Stomach (tissue), 9 donors: ENCODE results near the gene PIP4K2A. TPM values are rescaled to one million over a fixed set of nuclear protein-coding genes. Genes with fewer than 3 reads are reported as not detected.

Source experiments
- DNase-seq, 2 donors: peaks; one replicate each; pipeline versions ENCODE4 v3.0.0 to v3.0.0-alpha.2; 2013 to 2019
- H3K27ac ChIP-seq, 5 donors: fragments of 200-600 bp in 4 of 5; sonication (generic) in 4 of 5; one replicate each; pipeline ENCODE4 v1.5.1; 2013 to 2019; ENCODE audit warnings: mild to moderate bottlenecking in 1 of 5, moderate library complexity in 1 of 5
- H3K27me3 ChIP-seq, 3 donors: fragments of 200-600 bp; sonication (generic); one replicate each; pipeline ENCODE4 v1.5.1; 2017 to 2019; ENCODE audit warnings: mixed run types in 1 of 3
- H3K36me3 ChIP-seq, 4 donors: fragments of 200-600 bp; sonication (generic); 1 replicate in 3 of 4; 2 replicates in 1 of 4; pipeline ENCODE4 v1.5.1; 2016 to 2019
- H3K4me1 ChIP-seq, 4 donors: fragments of 200-600 bp; sonication (generic); one replicate each; pipeline ENCODE4 v1.5.1; 2016 to 2019
- H3K4me3 ChIP-seq, 4 donors: fragments of 200-600 bp; sonication (generic) in 3 of 4; one replicate each; pipeline ENCODE4 v1.5.1; 2016 to 2019; ENCODE audit warnings: mild to moderate bottlenecking in 1 of 4
- H3K9me3 ChIP-seq, 4 donors: fragments of 200-600 bp; sonication (generic); one replicate each; pipeline ENCODE4 v1.5.1; 2016 to 2019
- CTCF ChIP-seq, 7 experiments: fragments of 450-650 bp in 4 of 7; fragments of 200-600 bp in 3 of 7; sonication (generic) in 3 of 7; IDR thresholded peaks; one replicate each; pipeline ENCODE4 v1.5.1; 2016 to 2019; ENCODE audit warnings: antibody characterized with exemption in 7 of 7, control low read depth in 2 of 7, mild to moderate bottlenecking in 1 of 7
- EP300 ChIP-seq: sonication (generic); formaldehyde crosslinking; IDR thresholded peaks from one replicate; pipeline ENCODE4 v1.6.1; 2017; ENCODE audit warnings: antibody characterized with exemption
- POLR2A ChIP-seq, 4 donors: fragments of 450-650 bp; IDR thresholded peaks; one replicate each; pipeline ENCODE4 v1.6.1; 2016; ENCODE audit warnings: antibody characterized with exemption in 4 of 4, control low read depth in 2 of 4, mild to moderate bottlenecking in 1 of 4, moderate library complexity in 1 of 4
- POLR2AphosphoS5 ChIP-seq, 3 donors: sonication (generic); formaldehyde crosslinking; IDR thresholded peaks; one replicate each; pipeline ENCODE4 v1.6.1; 2016; ENCODE audit warnings: antibody characterized with exemption in 3 of 3
- WGBS, 5 donors: extraction: QIAGEN DNeasy Blood & Tissue Kit in 3 of 5; methylation state at CpG; one replicate each; pipeline versions ENCODE4 v1.1.5 to v1.1.7; 2013 to 2018; 5-methylcytosine and 5-hydroxymethylcytosine counted together
- intact Hi-C: fragments of 100-400 bp; cut with DNase I; formaldehyde crosslinking; loops from one replicate; pipeline ENCODE4 v1.15.1; 2023; ENCODE audit warnings: low total_unique reads
- polyA plus RNA-seq, 3 donors: library from polyadenylated mRNA; stranded (reverse); fragments of 200-250 nt; gene quantifications; one replicate each; pipeline ENCODE4 v1.2.3, GENCODE V29; 2013
- total RNA-seq, 5 donors: library from RNA; depleted of rRNA; stranded (reverse); fragments of >200 nt; gene quantifications; one replicate each; pipeline versions ENCODE4 v1.1.0 to v1.2.3, GENCODE V29; 2014 to 2016
- donor health status: healthy with polysubstance abuse.
- donor health status: Bipolar disorder and iron deficiency.
- donor health status: healthy.

The PIP4K2A gene
- total and polyA plus RNA-seq, 8 donors, result 6.7 to 61.3 (median 13.6) TPM

- peaks cover 25 to 90% (median 55%) of the 10 kb centered on the region in 4 donors for H3K4me1 ChIP-seq
- H3K9me3 ChIP-seq, result no peaks in the 10 kb centered on the region
- WGBS, 5 donors, result 74 to 90% (median 88%) methylated on average over 3 of the region's 3 CpGs
- H3K4me3 ChIP-seq, result no peak overlapping the region
- H3K27me3 ChIP-seq, result no peaks in the 10 kb centered on the region
- intact Hi-C loops, result no loop called here
- TF ChIP-seq EP300, result no peak
- TF ChIP-seq POLR2AphosphoS5 (IDR thresholded peaks at IDR 0.05), result no peak
- TF ChIP-seq POLR2A (IDR thresholded peaks at IDR 0.05), result no peak
- TF ChIP-seq CTCF (IDR thresholded peaks at IDR 0.05), result no peak
- H3K27ac ChIP-seq, result peak overlapping the region in 4 of 5 donors; percentile 30 to 56 (median 52)
- no peaks in the 10 kb centered on the region for H3K36me3 ChIP-seq
- no peak for DNase-seq
Measured at GRCh38 chr10:22620929-22621328, 93.4 kb downstream of the PIP4K2A start.

GRCh38 chr10:22620140-22620857 is 94.1 kb downstream of the PIP4K2A start:
- no peak for TF ChIP-seq POLR2A (IDR thresholded peaks at IDR 0.05)
- peak in 1 of 3 donors; percentile 18 for TF ChIP-seq POLR2AphosphoS5 (IDR thresholded peaks at IDR 0.05)
- TF ChIP-seq CTCF (IDR thresholded peaks at IDR 0.05), result no peak
- TF ChIP-seq EP300, result no peak
- H3K36me3 ChIP-seq, result no peaks in the 10 kb centered on the region
- H3K27me3 ChIP-seq, result no peaks in the 10 kb centered on the region
- DNase-seq, result peak; percentile 44 to 61
- intact Hi-C loops, result no loop called here
- H3K4me1 ChIP-seq, result peaks cover 32 to 90% (median 53%) of the 10 kb centered on the region in 4 donors
- 40 to 48% (median 41%) methylated on average over 8 of the region's 8 CpGs for WGBS, 5 donors
- H3K9me3 ChIP-seq, result no peaks in the 10 kb centered on the region
- H3K4me3 ChIP-seq, result no peak overlapping the region
- peak overlapping the region in 4 of 5 donors; percentile 30 to 56 (median 52) for H3K27ac ChIP-seq

- no peak for DNase-seq
- 54 to 82% (median 72%) methylated on average over 2 of the region's 2 CpGs for WGBS, 5 donors
- TF ChIP-seq POLR2AphosphoS5 (IDR thresholded peaks at IDR 0.05) (no peak), CTCF (IDR thresholded peaks at IDR 0.05) (no peak), POLR2A (IDR thresholded peaks at IDR 0.05) (no peak), EP300 (no peak)
- intact Hi-C loops, result no loop called here
- Histone ChIP-seq H3K27me3 (no peaks in the 10 kb centered on the region), H3K27ac (no peak overlapping the region), H3K36me3 (no peaks in the 10 kb centered on the region), H3K4me1 (peaks cover 31 to 88% (median 51%) of the 10 kb centered on the region in 4 donors), H3K4me3 (no peak overlapping the region), H3K9me3 (no peaks in the 10 kb centered on the region)
Measured at GRCh38 chr10:22619101-22619500, 95.3 kb downstream of the PIP4K2A start.

GRCh38 chr10:22618078-22618785 is 96.1 kb downstream of the PIP4K2A start:
- Histone ChIP-seq H3K9me3 (no peaks in the 10 kb centered on the region), H3K4me1 (peaks cover 29 to 80% (median 45%) of the 10 kb centered on the region in 4 donors), H3K36me3 (no peaks in the 10 kb centered on the region), H3K27ac (peak overlapping the region in 2 of 5 donors; percentile 16 to 29), H3K4me3 (no peak overlapping the region), H3K27me3 (no peaks in the 10 kb centered on the region)
- intact Hi-C loops, result no loop called here
- TF ChIP-seq POLR2AphosphoS5 (IDR thresholded peaks at IDR 0.05) (no peak), CTCF (IDR thresholded peaks at IDR 0.05) (no peak), EP300 (no peak), POLR2A (IDR thresholded peaks at IDR 0.05) (no peak)
- no peak for DNase-seq
- WGBS, 5 donors, result 61 to 79% (median 65%) methylated on average over 4 of the region's 4 CpGs
